Epithelial cell of prostate (primary cell): ENCODE measurements around the gene CDH18.
A peak's percentile ranks its signal among the peaks of the same experiment; 100 is the strongest.

Source experiments
- DNase-seq: peaks from one replicate; pipeline ENCODE4 v3.0.0-alpha.2; 2011; ENCODE audit warnings: low read depth, low spot score
- H3K27ac ChIP-seq: fragments of 450-650 bp; 2 replicates; pipeline ENCODE4 v1.5.1; 2017; ENCODE audit warnings: mild to moderate bottlenecking

Gene CDH18

GRCh38 chr5:19619571-19619970 lies 368.4 kb downstream of the CDH18 start:
- no peak overlapping the region for H3K27ac ChIP-seq
- DNase-seq = no peak

GRCh38 chr5:19616701-19617215 lies 371.2 kb downstream of the CDH18 start:
- H3K27ac ChIP-seq = no peak overlapping the region
- DNase-seq = no peak

GRCh38 chr5:19615661-19616060 lies 372.3 kb downstream of the CDH18 start:
- H3K27ac ChIP-seq = no peak overlapping the region
- no peak for DNase-seq

- H3K27ac ChIP-seq = no peak overlapping the region
- DNase-seq = no peak
Observed at GRCh38 chr5:19615071-19615470, 372.9 kb downstream of the CDH18 start.

- H3K27ac ChIP-seq = no peak overlapping the region
- DNase-seq = no peak
Observed at GRCh38 chr5:19608444-19609002, 379.5 kb downstream of the CDH18 start.

GRCh38 chr5:19605846-19606407 lies 382.1 kb downstream of the CDH18 start:
- H3K27ac ChIP-seq = peak overlapping the region; percentile 37
- DNase-seq = peak; percentile 22

- no peak for DNase-seq
- H3K27ac ChIP-seq = no peak overlapping the region
Observed at GRCh38 chr5:19584131-19584530, 403.9 kb downstream of the CDH18 start.

GRCh38 chr5:19577882-19578281 lies 410.1 kb downstream of the CDH18 start:
- H3K27ac ChIP-seq = no peak overlapping the region

GRCh38 chr5:19568004-19568403 lies 420.0 kb downstream of the CDH18 start:
- DNase-seq = no peak
- H3K27ac ChIP-seq = no peak overlapping the region

More at GRCh38 chr5:19577882-19578281, 410.1 kb downstream of the CDH18 start:
- no peak for DNase-seq

- DNase-seq = no peak
- no peak overlapping the region for H3K27ac ChIP-seq
Observed at GRCh38 chr5:19565466-19565865, 422.5 kb downstream of the CDH18 start.

GRCh38 chr5:19564036-19564435 lies 424.0 kb downstream of the CDH18 start:
- no peak overlapping the region for H3K27ac ChIP-seq
- no peak for DNase-seq

- no peak for DNase-seq
- H3K27ac ChIP-seq = no peak overlapping the region
Observed at GRCh38 chr5:19555876-19556275, 432.1 kb downstream of the CDH18 start.

GRCh38 chr5:19555436-19555835 lies 432.6 kb downstream of the CDH18 start:
- no peak overlapping the region for H3K27ac ChIP-seq
- DNase-seq = no peak

GRCh38 chr5:19554524-19554923 lies 433.5 kb downstream of the CDH18 start:
- DNase-seq = no peak
- H3K27ac ChIP-seq = no peak overlapping the region

GRCh38 chr5:19547640-19548039 lies 440.4 kb downstream of the CDH18 start:
- H3K27ac ChIP-seq = no peak overlapping the region
- DNase-seq = no peak

- no peak overlapping the region for H3K27ac ChIP-seq
- DNase-seq = no peak
Observed at GRCh38 chr5:19546521-19546920, 441.5 kb downstream of the CDH18 start.

GRCh38 chr5:19538607-19539006 lies 449.4 kb downstream of the CDH18 start:
- H3K27ac ChIP-seq = no peak overlapping the region
- no peak for DNase-seq

GRCh38 chr5:19536387-19536786 lies 451.6 kb downstream of the CDH18 start:
- DNase-seq = no peak
- H3K27ac ChIP-seq = no peak overlapping the region

- DNase-seq = peak; percentile 98
- peak overlapping the region; percentile 47 for H3K27ac ChIP-seq
Observed at GRCh38 chr5:19534751-19535150, 453.2 kb downstream of the CDH18 start.

GRCh38 chr5:19532936-19533335 lies 455.1 kb downstream of the CDH18 start:
- no peak for DNase-seq
- no peak overlapping the region for H3K27ac ChIP-seq

- DNase-seq = peak; percentile 96
- peak overlapping the region; percentile 92 for H3K27ac ChIP-seq
Observed at GRCh38 chr5:19531374-19531952, 456.5 kb downstream of the CDH18 start.

- DNase-seq = no peak
- H3K27ac ChIP-seq = peak overlapping the region; percentile 5
Observed at GRCh38 chr5:19519448-19519847, 468.6 kb downstream of the CDH18 start.
